HG02571 (cell line): ENCODE data around the gene TMTC2.

Experiments
- ATAC-seq: cut with Tn5 transposase; IDR thresholded peaks from one replicate; pipeline ENCODE4 v1.9.1; 2021; ENCODE audit warnings: mild to moderate bottlenecking, moderate library complexity; ENCODE audit not compliant: unreplicated experiment

Gene TMTC2

DNA sequence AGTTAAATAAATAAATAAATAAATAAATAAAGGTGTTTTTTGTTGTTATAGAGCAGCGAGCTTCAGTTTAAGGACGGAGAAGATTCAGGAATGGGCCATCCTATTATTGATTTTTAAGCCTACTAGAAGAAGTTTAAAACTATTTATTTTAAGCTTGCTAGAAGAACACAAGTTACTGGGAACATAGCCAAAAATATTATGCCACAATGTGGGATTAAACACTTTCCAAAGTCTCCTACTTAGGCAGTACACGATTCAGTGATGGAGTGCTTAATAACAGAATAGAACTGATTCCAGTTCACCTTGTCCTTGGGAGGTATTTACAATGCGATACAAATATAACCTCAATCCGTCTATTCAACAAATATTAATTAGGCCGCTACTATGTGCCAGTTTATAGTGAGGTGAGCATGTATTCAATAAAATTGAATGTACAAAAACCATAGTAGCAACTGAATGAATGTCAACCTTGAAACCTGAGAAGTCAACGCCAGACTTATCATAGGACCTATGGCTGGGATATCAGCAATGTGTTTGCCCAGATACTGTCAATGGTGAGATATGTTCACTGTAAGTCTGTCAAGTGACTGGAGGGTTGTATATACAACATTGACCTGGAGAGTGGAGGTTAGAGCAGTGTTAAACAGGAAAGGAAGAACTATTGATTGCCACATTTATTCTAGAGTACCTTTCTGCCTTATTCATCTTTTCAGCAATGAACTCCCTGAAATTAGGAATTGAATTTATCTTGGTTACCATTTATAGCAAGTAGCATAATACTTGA, 486.4 kb downstream of the TMTC2 start:
- ATAC-seq: no peak

DNA sequence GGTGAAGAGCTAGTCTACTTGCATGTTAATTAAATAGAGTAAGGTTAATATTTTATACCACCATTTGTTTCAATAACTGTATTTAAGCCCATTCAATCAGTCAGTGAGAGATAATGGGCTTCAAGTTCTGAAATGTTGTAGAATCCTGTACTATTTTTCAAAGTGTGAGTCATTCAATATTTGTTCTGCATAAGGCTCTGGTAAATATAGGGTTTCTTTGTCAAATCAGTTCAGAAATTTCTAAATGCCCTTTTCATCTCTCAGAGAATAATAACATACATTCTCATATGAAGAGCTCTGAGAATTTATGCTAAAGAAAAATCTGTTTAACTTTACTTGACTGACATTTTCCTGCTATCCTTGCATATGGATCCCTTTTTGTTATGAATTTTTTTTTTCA, 493.3 kb downstream of the TMTC2 start:
- ATAC-seq: no peak

DNA sequence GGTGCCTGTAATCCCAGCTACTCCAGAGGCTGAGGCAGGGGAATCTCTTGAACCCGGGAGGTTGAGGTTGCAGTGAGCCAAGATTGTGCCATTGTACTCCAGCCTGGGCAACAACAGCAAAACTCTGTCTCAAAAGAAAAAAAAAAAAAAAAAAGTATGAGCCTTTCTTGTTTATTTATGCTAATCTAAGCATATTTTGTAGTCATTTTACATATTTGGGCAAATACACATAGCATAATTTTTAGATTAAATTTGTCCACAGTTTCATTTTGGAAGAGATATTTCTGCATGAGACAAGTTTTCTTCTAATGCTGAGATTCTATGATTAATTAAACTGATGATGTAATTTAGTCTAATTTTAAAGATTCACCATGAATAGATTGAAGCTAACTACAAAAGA, 494.4 kb downstream of the TMTC2 start:
- no peak for ATAC-seq

DNA sequence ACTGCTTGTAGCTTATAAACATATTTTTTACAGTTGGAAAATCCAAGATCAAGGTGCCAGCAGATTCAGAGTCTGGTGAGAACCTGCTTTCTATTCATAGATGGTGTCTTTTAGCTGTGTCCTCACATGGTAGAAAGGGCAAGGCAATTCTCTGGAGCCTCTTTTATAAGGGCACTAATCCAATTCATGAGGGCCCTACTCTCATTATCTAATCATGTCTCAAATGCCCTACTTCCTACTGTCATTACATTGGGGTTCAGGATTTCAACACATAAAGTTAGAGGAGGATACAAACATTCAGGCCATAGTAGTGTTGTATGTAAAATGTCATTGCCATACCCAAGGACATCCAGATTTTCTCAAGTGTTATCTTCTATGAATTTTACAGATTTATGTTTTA, 496.4 kb downstream of the TMTC2 start:
- no peak for ATAC-seq
